LHCN-M2 (cell line): Measurements from ENCODE around the gene ORMDL2. TPM values are rescaled to one million over a fixed set of nuclear protein-coding genes. Genes with fewer than 3 reads are reported as not detected.
"Not testable (repeated sequence)": the region's sequence is repeated elsewhere in the genome, so short reads cannot be mapped to it uniquely, and the experiment has no call there.

ENCODE experiments used
- DNase-seq: peaks from one replicate; pipeline ENCODE4 v3.0.0-alpha.2; 2012; ENCODE audit warnings: low read depth
- total RNA-seq: library from RNA; depleted of rRNA; stranded (reverse); fragments of >200 nt; gene quantifications from 2 replicates; pipeline ENCODE4 v1.2.3, GENCODE V29; 2014; rRNA removed

ORMDL2 gene
- total RNA-seq, 1 experiment from 2014 or later = 19.7 TPM

GRCh38 chr12:55852740-55853139, 34.9 kb downstream of the ORMDL2 start:
- DNase-seq = no peak

GRCh38 chr12:55861396-55861795, 43.6 kb downstream of the ORMDL2 start:
- no peak for DNase-seq

DNA sequence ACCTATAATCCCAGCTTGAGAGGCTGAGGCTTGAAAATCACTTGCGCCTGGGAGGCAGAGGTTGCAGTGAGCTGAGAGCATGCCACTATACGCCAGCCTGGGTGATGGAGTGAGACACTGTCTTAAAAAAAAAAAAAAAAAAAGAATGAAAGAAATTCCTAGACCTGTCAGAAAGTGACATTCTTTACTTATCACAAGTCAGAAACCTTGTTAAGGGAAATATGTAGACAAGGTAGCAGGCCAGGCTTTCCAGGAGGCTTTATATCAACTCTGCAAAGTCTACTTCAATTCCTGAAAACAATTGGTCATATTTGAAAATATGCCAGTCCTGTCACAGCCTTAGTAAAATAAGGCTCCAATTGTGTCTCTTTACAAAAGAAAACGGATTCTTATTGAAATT, 44.0 kb downstream of the ORMDL2 start:
- no peak for DNase-seq

- DNase-seq = peak; percentile 46
Measured at GRCh38 chr12:55862286-55862685, 44.4 kb downstream of the ORMDL2 start.

- DNase-seq = not testable (repeated sequence)
Measured at GRCh38 chr12:55862931-55863330, 45.1 kb downstream of the ORMDL2 start.

GRCh38 chr12:55865327-55865726, 47.5 kb downstream of the ORMDL2 start:
- DNase-seq = no peak

DNA sequence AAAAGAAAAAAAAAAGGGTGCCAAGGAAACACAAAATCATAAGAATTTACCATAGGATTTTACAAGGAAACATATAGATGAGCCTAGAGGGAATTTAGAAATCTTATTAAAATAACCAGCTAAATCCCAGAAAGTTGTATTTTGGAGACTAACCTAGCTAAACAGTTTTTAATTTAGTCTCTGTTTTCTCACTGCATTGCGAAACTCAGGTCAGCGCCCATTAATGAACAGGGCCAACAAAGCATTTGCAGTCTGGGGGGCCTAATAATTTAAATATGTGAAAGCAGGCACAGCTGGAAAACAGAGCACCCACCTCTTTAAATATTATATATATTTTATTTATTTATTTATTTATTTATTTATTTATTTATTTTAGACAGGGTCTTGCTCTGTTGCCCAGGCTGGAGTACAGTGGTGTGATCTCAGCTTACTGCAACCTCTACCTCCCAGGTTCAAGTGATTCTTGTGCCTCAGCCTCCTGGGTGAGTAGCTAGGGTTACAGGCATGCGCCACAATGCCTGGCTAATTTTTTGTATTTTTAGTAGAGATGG, 48.7 kb downstream of the ORMDL2 start:
- not testable (repeated sequence) for DNase-seq

Other genes with a start within 250 kb of the ORMDL2 start
- not detected in 2 replicates for gene OR2AP1, start 245.6 kb upstream of the ORMDL2 start, total RNA-seq
- gene OR10P1, start 181.1 kb upstream of the ORMDL2 start, total RNA-seq = not detected in 2 replicates
- gene ITGA7, start 110.1 kb upstream of the ORMDL2 start, total RNA-seq = 135 and 217 TPM in 2 replicates
- 118 and 135 TPM in 2 replicates for gene BLOC1S1, start 102.0 kb upstream of the ORMDL2 start, total RNA-seq
- gene RDH5, start 97.6 kb upstream of the ORMDL2 start, total RNA-seq = 147 and 216 TPM in 2 replicates
- 2,065 and 2,281 TPM in 2 replicates for gene CD63, start 89.0 kb upstream of the ORMDL2 start, total RNA-seq
- 10.0 and 17.3 TPM in 2 replicates for gene GDF11, start 74.9 kb upstream of the ORMDL2 start, total RNA-seq
- gene SARNP, start 317 bp upstream of the ORMDL2 start, total RNA-seq = 96.4 and 111 TPM in 2 replicates
- 48.5 and 54.8 TPM in 2 replicates for gene DNAJC14, start 11.5 kb downstream of the ORMDL2 start, total RNA-seq
- gene MMP19, start 24.9 kb downstream of the ORMDL2 start, total RNA-seq = 24.1 and 24.9 TPM in 2 replicates
- gene PYM1, start 109.9 kb downstream of the ORMDL2 start, total RNA-seq = 39.5 and 54.8 TPM in 2 replicates
- gene DGKA, start 113.1 kb downstream of the ORMDL2 start, total RNA-seq = 56.0 and 71.4 TPM in 2 replicates
- 0.32 and 0.52 TPM in 2 replicates for gene PMEL, start 148.0 kb downstream of the ORMDL2 start, total RNA-seq
- 64.4 and 66.5 TPM in 2 replicates for gene CDK2, start 148.8 kb downstream of the ORMDL2 start, total RNA-seq
- gene RAB5B, start 156.0 kb downstream of the ORMDL2 start, total RNA-seq = 46.7 and 60.3 TPM in 2 replicates
- gene SUOX, start 179.2 kb downstream of the ORMDL2 start, total RNA-seq = 16.1 and 21.8 TPM in 2 replicates
- gene IKZF4, start 203.0 kb downstream of the ORMDL2 start, total RNA-seq = 2.2 and 3.4 TPM in 2 replicates
- gene RPS26, start 223.9 kb downstream of the ORMDL2 start, total RNA-seq = 414 and 1,103 TPM in 2 replicates